HFFc6 (cell line): ENCODE results near the gene MYO1G. TPM values are rescaled to one million over a fixed set of nuclear protein-coding genes. Genes with fewer than 3 reads are reported as not detected.

Experiments
- DNase-seq: peaks from one replicate; pipeline ENCODE4 v3.0.0-alpha.2; 2018
- H3K27ac Mint-ChIP-seq: 2 replicates; pipeline ENCODE4 v1.8.0; 2020; ENCODE audit warnings: mild to moderate bottlenecking, mixed read lengths
- H3K27me3 Mint-ChIP-seq: 2 replicates; pipeline ENCODE4 v1.8.0; 2021; ENCODE audit warnings: mild to moderate bottlenecking, moderate library complexity, mixed read lengths; ENCODE audit not compliant: insufficient read depth
- H3K36me3 Mint-ChIP-seq: 2 replicates; pipeline ENCODE4 v1.8.0; 2021; ENCODE audit warnings: low read depth, mixed read lengths
- H3K4me1 Mint-ChIP-seq: 2 replicates; pipeline ENCODE4 v1.8.0; 2020; ENCODE audit warnings: low read depth, mixed read lengths
- H3K4me3 Mint-ChIP-seq: 2 replicates; pipeline ENCODE4 v1.8.0; 2020; ENCODE audit warnings: mild to moderate bottlenecking, moderate library complexity, mixed read lengths
- H3K9me3 Mint-ChIP-seq: 2 replicates; pipeline ENCODE4 v1.8.0; 2020; ENCODE audit warnings: mild to moderate bottlenecking, mixed read lengths
- CTCF ChIP-seq: fragments of 200-600 bp; sonication (generic); IDR thresholded peaks from 2 replicates; pipeline ENCODE4 v1.5.0; 2021; ENCODE audit warnings: antibody characterized with exemption, mild to moderate bottlenecking
- total RNA-seq, 6 experiments: library from RNA; stranded (reverse); fragmentation: NEBNext Ultra II Directional; extraction: Animal tissue kit (Norgen Biotek cat#: 25700); gene quantifications; 2 replicates in 1 of 6; 3 replicates in 5 of 6; pipeline ENCODE4 v1.2.3, GENCODE V29; 2021

MYO1G gene
- total RNA-seq, 6 experiments from 2014 or later, result not detected

- no peaks in the 10 kb centered on the region for H3K4me1 Mint-ChIP-seq
- no peak for DNase-seq
- no peaks in the 10 kb centered on the region for H3K9me3 Mint-ChIP-seq
- no peak for TF ChIP-seq CTCF
- no peaks in the 10 kb centered on the region for H3K36me3 Mint-ChIP-seq
- H3K4me3 Mint-ChIP-seq, result no peak overlapping the region
- H3K27ac Mint-ChIP-seq, result no peak overlapping the region
- H3K27me3 Mint-ChIP-seq, result peaks cover 28% of the 10 kb centered on the region
Measured at GRCh38 chr7:44953156-44953555, 25.7 kb downstream of the MYO1G start.

DNA sequence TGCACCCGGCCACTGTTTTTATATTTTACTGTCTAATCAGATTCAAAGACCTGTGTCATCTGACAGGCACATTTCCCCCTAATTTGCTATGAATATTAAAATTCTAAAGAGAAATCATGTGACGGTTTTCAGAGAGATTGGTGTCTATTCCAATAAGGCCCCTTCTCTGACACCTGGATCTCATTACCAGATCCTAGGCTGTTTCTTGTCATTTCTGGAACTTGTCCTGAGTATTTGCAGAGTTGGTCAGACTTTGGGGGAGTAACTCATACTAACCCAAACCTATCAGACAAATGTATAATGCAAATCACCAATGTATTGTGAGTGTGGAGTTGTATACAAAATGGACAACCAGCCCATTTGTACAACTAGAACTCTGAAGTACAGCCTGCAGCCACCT is 29.5 kb downstream of the MYO1G start:
- Mint-ChIP-seq H3K9me3 (no peaks in the 10 kb centered on the region), H3K4me3 (no peak overlapping the region), H3K27me3 (peaks cover 26% of the 10 kb centered on the region), H3K4me1 (no peaks in the 10 kb centered on the region), H3K27ac (no peak overlapping the region), H3K36me3 (no peaks in the 10 kb centered on the region)
- no peak for DNase-seq
- no peak for TF ChIP-seq CTCF

DNA sequence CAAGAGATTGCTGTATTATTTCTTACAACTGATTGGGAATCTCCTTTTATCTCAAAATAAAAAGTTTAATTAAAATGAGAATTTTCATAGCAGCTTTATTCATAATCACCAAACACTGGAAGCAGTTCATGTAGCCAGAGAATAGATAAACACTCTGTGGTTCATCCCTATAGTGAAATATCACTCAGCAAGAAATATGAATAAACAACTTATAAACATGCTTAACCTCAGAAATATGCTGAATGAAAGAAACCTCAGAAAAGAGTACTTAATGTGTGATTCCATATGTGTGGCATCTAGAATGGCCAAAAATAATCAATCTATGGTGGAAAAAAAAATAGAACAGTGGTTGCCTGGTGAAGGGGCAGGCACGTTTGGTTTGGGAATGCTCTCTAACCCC is 33.3 kb downstream of the MYO1G start:
- DNase-seq, result no peak
- no peaks in the 10 kb centered on the region for H3K9me3 Mint-ChIP-seq
- H3K27me3 Mint-ChIP-seq, result peaks cover 20% of the 10 kb centered on the region
- no peaks in the 10 kb centered on the region for H3K36me3 Mint-ChIP-seq
- no peak overlapping the region for H3K4me3 Mint-ChIP-seq
- no peaks in the 10 kb centered on the region for H3K4me1 Mint-ChIP-seq
- no peak overlapping the region for H3K27ac Mint-ChIP-seq
- no peak for TF ChIP-seq CTCF

GRCh38 chr7:44944821-44945220 is 34.0 kb downstream of the MYO1G start:
- no peak for DNase-seq
- Mint-ChIP-seq H3K9me3 (no peaks in the 10 kb centered on the region), H3K27me3 (peaks cover 18% of the 10 kb centered on the region), H3K4me1 (no peaks in the 10 kb centered on the region), H3K36me3 (no peaks in the 10 kb centered on the region), H3K4me3 (no peak overlapping the region), H3K27ac (no peak overlapping the region)
- no peak for TF ChIP-seq CTCF

DNA sequence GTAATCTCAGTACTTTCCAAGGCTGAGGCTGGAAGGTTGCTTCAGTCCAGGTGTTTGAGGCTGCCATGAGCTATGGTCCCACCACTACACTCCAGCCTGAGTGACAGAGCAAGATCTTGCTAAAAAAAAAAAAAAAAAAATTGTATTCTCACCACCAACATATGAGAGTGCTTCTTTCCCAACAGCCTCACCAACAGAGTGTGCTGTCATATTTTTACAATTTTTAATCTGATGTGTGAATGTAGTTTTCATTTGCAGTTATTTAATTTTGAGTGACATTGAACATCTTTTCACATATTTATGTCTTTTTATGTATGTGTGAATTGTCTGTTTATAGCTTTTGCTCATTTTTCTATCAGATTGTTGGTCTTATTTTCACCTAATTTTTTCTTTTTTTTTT is 35.2 kb downstream of the MYO1G start:
- no peak for TF ChIP-seq CTCF
- Mint-ChIP-seq H3K4me1 (no peaks in the 10 kb centered on the region), H3K36me3 (no peaks in the 10 kb centered on the region), H3K27me3 (peaks cover 20% of the 10 kb centered on the region), H3K27ac (no peak overlapping the region), H3K4me3 (no peak overlapping the region), H3K9me3 (no peaks in the 10 kb centered on the region)
- no peak for DNase-seq

GRCh38 chr7:44937426-44937825 is 41.4 kb downstream of the MYO1G start:
- Mint-ChIP-seq H3K9me3 (no peaks in the 10 kb centered on the region), H3K36me3 (no peaks in the 10 kb centered on the region), H3K27me3 (peaks cover 29% of the 10 kb centered on the region), H3K27ac (no peak overlapping the region), H3K4me3 (no peak overlapping the region), H3K4me1 (no peaks in the 10 kb centered on the region)
- TF ChIP-seq CTCF, result no peak
- DNase-seq, result no peak
